GM21825 (cell line): ENCODE measurements around the gene ABCA3.

Source experiments
- ATAC-seq: cut with Tn5 transposase; IDR thresholded peaks from one replicate; pipeline ENCODE4 v1.9.1; 2021; ENCODE audit warnings: mild to moderate bottlenecking, moderate library complexity; ENCODE audit not compliant: unreplicated experiment

ABCA3 gene

DNA sequence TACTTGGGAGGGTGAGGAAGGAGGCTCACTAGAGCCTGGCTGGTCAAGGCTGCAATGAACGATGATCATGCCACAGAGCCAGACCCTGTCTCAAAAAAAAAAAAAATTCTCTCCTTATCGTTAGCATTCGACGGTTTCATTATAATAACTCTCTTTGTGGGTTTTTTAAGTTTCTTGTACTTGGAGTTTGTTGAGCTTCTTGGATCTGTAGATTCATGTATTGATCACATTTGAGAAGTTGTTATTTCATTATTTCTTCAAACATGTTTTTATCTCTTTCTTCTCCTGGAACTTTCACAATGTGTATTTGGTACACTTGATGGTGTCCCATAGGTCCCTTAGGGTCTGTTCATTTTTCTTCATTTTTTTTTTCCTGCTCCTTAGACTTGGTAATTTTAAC is 16.8 kb upstream of the ABCA3 start:
- no peak for ATAC-seq

- no peak for ATAC-seq
Measured at GRCh38 chr16:2350500-2350899, 10.0 kb upstream of the ABCA3 start.

DNA sequence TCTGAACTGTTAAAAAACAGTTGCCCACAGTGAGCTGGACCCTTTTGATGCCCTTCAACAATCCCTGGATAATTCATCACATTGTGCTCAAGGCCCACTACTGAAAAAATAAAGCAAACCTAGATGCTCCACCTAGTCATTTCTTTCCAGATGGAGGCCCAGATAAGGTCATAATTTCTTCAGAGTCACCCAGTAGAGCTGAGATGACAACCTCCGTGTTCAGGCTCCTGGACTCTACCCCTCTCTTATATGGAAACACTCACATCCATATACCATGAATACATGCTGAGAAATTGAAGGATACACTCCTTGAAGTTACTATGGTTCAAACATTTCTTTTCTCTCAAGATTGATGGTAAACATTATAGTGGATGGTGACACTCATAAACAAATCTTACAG is 2.7 kb upstream of the ABCA3 start:
- no peak for ATAC-seq

DNA sequence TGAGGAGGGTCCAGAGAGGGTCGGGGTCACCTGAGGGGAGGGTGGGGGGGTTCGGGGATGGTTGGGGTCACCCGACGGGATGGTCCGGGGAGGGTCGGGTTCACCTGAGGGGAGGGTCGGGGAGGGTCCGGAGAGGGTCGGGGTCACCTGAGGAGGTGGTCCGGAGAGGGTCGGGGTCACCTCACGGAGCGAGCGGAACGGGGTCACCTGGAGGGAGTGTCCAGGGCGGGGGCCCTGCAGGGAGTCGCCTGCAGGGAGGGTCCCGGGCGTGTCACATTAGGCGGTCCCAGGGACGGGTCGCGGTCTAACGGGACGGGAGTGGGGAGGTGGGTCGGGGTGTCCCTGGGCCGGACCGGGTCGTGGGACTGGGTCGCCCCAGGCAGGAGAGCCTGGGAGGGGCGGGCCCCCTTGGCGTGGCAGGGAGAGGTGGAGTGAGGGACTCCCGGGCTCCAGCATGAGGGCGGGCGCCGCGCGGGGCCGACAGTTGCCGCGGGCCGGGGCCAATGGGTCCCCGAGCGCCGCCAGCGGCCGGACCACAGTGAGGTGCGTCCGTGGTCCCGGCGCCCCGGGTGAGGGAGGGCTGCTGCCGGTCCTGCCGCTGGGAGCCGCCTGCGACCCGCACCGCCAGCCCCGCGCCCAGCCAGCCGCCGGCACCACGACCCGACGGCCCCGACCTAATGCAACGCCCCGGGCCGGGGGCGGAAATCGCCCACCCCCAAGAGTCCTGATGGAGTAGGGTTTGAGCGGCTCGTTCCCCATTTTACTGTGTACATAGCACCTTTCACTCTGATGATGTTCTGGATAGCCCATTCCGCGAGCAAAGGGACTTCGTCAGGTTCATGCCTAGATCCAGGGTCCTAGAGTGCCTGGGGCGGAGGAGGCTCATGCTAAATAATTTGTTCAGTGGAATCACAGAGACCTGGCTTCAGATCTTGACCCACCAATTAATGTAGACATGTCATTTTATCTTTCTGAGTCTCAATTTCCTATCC is 1.2 kb upstream of the ABCA3 start:
- ATAC-seq: no peak

DNA sequence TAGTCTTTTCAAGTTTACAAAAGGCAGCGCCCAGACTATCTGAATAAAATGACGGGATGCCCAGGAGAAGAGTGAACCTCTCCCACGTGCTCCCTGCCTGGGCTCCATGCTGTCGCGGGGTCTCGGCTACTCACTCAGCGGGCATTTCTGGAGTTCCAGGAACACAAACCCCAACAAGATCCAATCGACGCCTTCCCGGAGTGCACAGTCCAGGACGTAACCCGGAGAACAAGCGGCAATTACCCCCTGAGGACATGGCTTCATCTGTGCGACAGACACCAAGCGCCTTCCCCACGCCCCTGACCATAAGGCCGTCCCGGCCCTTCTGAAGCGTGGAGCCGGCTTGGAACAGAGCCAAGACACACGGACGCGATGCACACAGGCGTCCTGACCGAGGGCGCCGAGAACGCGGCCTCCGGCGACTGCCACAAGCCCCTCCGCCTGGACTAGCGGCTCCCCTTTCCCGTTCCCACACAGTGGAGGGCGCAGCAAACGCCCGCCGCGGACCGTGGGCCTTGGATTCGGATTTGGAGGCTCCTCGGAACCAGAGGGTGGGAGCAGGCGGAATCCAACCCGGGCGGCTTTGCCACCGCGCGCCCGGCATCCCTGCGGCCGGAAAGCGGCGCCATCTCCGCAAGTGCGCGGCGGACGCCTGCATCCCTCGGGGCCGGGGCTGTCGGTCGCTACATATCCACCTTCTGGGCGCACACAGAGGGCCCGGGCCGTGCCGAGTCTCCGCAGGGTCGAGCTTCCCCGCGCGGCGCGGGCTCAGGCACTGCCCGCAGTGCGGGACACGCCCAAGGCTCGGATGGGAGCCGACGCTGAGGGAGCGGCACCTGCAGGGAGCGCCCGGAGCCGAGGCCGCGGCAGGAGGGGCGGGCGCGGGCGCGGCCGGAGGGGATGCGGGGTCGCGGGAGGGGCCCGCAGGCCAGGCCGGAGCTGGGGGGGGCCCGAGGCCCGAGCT is 725 bp downstream of the ABCA3 start:
- peak; percentile 31 for ATAC-seq

- ATAC-seq: no peak
Measured at GRCh38 chr16:2337431-2338296, 2.9 kb downstream of the ABCA3 start.

- no peak for ATAC-seq
Measured at GRCh38 chr16:2335286-2335895, 5.1 kb downstream of the ABCA3 start.

DNA sequence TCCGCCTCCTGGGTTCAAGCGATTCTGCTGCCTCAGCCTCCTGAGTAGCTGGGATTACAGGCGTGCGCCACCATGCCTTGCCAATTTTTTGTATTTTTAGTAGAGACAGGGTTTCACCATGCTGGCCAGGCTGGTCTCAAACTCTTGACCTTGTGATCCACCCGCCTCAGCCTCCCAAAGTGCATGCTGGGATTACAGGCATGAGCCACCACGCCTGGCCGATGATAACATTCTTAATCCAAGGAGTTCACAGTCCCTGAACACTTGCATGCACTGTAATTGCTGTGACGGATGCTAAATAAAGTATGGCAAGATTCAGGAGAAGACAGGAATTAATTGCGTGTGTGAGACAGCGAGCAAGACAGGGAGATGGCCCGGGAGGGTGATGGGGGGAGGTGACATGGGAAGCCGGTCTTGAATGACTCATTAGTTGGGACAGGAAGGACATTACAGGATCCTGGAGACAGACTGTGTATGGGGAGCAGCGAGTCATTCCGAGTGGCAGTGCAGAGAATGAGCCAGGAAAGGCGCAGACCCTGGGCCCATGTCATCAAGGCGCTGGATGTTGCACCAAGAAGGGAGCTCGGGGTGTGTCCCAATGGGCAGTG is 6.7 kb downstream of the ABCA3 start:
- ATAC-seq: no peak

DNA sequence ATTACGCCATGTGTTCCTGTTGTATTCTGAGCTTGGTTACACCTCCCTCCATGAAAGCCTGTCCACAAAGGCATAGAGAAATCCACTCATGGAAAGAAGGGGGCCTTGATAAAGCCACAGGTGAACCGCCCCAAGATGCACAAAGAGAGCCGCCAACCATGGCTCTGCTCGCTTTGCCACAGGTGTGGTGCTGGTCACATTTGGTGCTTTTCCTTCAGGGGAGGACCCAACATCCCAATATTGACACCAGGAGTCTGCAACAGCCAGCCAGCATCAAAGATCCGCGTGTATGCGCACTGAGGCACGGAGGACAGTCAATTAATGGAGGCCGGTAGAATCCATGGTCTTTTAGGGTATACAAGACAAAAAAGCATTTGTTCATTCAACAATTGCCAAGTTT is 7.3 kb downstream of the ABCA3 start:
- no peak for ATAC-seq

DNA sequence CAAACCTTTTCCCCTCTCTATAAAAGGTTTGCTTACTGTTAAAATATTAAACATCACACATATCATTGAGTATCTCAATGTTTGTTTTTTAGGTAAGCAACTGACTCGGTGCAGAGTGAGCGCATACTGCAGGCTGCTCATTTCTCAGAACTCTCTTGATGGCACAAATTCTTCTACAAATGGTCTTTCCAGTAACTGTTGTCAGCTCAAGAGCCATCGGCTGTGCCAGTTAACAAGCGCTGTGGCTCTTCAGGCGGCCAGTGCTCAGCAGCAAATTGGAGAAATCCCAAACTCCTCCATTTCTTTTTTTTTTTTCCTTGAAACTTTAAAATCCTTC is 8.6 kb downstream of the ABCA3 start:
- ATAC-seq: no peak

GRCh38 chr16:2331199-2331930 is 9.2 kb downstream of the ABCA3 start:
- ATAC-seq: no peak

GRCh38 chr16:2329532-2329931 is 11.0 kb downstream of the ABCA3 start:
- no peak for ATAC-seq

- no peak for ATAC-seq
Measured at GRCh38 chr16:2328428-2328827, 12.1 kb downstream of the ABCA3 start.

- no peak for ATAC-seq
Measured at GRCh38 chr16:2326191-2326590, 14.3 kb downstream of the ABCA3 start.

GRCh38 chr16:2325791-2326190 is 14.7 kb downstream of the ABCA3 start:
- no peak for ATAC-seq

- no peak for ATAC-seq
Measured at GRCh38 chr16:2325181-2325580, 15.3 kb downstream of the ABCA3 start.

DNA sequence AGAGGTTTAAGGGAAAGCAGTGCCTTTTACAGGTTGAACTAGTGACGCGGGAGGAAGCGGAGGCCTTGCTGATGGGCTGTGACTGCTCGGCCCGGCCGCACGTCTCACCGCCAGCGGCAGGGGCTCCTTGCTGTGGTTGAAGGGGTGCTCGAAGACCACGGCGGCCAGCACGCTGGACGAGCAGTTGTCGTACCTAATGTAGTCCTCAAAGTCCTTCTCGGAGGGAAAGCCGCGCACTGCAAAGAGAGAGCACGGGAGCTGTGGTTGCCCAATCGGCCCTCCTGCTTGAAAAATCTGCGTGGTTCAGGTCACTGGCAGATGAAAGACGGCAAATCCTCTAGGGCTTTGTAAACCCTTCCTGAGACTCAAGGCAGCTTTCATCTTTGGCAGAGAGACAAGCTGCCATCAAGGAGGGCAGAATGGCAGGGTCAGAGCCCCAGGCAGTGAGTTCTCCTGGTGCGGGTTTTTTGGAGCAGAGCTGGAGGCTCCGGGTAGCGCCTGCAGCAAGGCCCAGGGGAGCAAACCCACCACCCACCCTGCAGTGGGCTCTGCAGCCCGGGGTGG is 16.1 kb downstream of the ABCA3 start:
- no peak for ATAC-seq

DNA sequence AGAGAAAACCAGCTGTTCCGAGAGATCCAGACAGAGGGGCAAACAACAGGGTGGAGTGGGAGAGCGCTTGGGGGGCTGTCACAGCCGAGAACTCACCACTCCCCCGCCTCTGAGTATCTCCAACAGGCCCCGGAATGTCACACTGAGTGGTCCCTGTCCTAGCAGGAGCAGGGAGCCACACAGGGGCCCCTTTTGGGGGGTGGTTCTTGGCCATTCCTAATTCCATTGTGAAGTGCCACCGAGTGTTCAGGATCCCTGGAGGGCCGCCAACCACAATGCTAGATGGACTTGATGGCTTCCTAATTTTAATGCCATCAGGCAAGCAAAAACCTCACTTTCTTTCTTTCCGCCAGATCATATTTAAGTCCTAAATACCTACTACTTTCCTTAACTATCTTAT is 16.8 kb downstream of the ABCA3 start:
- no peak for ATAC-seq

GRCh38 chr16:2319606-2320005 is 20.9 kb downstream of the ABCA3 start:
- ATAC-seq: no peak
